Lower leg skin (tissue), 3 donors: ENCODE results near the gene PTGDS.

Experiments used
- CTCF ChIP-seq, 3 donors: fragments of 450-650 bp; IDR thresholded peaks; one replicate each; pipeline ENCODE4 v1.5.1; 2016; ENCODE audit warnings: antibody characterized with exemption in 3 of 3, mild to moderate bottlenecking in 3 of 3, moderate library complexity in 2 of 3
- POLR2A ChIP-seq, 2 donors: fragments of 450-650 bp; IDR thresholded peaks; one replicate each; pipeline ENCODE4 v1.6.1; 2016 to 2017; ENCODE audit warnings: antibody characterized with exemption in 2 of 2, mild to moderate bottlenecking in 1 of 2, moderate library complexity in 1 of 2

GRCh38 chr9:136963341-136963740, 14.0 kb upstream of the PTGDS start:
- TF ChIP-seq CTCF (IDR thresholded peaks at IDR 0.05) (no peak), POLR2A (IDR thresholded peaks at IDR 0.05) (no peak)
